NCI-H2171 (cell line): ENCODE results near the gene FAM83F.
"Not testable (repeated sequence)": the region's sequence is repeated elsewhere in the genome, so short reads cannot be mapped to it uniquely, and the experiment has no call there.

ENCODE experiments used
- DNase-seq: peaks from one replicate; lab custom pipeline; 2025; lab: John Stamatoyannopoulos, UW

FAM83F gene

GRCh38 chr22:39994566-39995392 lies at the start of gene FAM83F:
Gene FAM83F (plus strand): TSS chr22:39994954. CDS start chr22:39995043, 89 bp downstream.
- DNase-seq: peak; percentile 64

- no peak for DNase-seq
These were observed 48.6 kb upstream of the FAM83F start for GRCh38 chr22:39946126-39946502.

DNA sequence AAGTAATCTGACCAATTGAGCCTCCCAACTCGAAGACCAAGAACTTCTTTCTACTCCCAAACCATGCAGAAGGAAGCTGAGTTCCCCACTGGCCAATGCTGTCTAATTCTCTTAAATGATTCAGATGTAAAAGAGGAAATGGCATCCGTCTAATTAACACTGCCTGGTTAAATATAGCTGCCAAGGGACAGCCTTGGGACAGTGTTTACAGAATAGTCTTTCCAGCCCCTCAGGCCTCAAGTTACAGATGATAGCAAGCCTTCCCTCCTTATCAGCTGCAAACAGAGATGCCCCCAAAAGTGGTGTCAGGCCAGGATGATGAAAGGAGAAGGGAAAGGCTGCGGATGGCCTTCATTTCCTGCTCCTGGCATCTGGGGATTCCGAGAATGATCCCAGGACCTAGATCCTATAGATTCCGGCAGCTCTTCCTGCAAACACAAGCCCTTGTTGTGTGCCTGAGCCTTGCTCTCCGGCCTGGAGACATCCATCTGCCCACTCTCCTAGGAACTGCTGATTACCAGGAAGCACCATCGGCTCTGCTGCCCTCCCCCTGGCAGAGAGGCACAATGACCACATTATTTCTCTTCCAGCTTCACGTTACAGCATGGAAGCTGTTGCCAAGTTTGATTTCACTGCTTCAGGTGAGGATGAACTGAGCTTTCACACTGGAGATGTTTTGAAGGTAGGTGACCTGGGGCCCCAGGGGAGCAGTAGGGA lies 48.1 kb upstream of the FAM83F start:
- no peak for DNase-seq

DNA sequence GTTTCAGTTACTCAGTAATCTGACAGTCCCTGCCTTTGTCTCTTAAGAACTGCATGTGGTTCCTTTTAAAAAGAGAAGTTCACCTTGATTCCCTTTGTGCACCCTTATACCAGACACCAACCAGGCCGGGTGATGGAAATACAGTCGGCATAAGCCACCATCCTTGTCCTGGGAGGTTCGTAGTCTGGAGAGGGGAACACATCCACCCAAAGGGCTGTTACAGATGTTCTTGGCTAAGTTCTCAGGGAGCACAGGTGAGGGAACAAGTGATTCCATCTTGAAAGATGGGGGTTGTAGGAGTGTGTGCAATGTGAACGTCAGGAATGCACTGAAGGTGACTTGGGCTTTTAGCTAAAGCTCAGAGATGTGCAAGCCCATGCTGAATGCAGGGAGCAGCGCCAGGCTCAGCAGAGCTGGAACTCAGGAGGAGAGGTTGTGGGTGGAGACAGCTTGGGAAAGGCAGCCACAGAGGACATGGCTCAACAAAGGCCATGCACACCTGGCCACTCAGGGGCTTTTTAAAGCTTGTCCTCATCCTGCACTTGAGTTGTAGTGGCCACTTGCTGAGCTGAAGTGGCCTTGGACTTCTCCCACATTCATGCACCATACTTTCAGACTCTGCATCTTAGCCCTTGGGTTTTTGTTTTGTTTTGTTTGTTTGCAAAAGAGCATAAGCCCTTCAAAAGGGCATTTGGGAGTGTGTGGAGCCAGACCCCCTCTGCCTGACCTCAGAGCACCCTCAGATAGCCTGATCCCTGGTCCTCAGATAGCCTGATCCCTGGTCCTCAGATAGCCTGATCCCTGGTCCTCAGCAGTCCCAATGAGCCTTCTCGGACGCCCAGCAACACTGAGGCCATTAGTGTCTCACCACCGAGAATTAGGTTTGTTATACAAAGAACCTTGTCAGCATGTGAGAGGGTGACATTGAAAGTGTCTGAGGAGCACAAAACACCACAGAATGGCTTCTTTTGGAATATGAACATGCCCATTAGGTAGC lies 47.2 kb upstream of the FAM83F start:
- no peak for DNase-seq

DNA sequence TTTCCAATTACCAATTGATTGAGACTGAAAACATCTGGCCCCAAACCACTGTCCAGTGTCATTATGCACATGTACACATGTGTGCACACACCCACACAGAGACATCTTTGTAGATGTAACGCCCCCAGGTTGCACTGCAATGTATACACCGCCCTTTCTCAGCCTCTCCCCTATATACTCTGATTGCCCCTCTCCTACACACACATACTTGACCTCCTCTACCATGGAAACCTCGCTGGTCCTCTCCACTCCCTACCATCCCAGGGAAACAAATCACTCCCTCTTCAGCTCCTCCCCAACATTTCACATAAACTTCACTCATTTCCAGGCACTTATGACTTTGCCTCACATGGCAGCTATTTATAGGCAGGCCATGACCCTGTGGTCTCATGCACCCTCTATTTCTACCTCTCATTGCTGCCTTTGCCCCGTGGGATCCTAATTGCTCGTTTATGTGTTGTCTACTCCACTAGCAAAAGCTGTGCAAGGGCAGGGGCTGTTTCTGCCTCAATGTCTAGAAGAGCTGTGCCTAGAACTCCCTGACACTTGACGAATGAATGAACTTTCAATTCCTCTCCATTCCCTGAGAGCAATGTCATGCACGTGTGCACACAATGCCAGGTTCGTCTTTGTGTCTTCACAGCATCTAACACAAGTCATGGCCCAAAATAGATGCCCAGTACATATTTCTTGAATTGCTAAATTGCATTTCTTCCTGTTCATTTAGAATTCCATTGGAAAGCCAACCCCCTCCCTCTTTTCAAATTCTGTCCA lies 44.6 kb upstream of the FAM83F start:
- no peak for DNase-seq

GRCh38 chr22:39951603-39952293 lies 43.0 kb upstream of the FAM83F start:
- DNase-seq: not testable (repeated sequence)

DNA sequence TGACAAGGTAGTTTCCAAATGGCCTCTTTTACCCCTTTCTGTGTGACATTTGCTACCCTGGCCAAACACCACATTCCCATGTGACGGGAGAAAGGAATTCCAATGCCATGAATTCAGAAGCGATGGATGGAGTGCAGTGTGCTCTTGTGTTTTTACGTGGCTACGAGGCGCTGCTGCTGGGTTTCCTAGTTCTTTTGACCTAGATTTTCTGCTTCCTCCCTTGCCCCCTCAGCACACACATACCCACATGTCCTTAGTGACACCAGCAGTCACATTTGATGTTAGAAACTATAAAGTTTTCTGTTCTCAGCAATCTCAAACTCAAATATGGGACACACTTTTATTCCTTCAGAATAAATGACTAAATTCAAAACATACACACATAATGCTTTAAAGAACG lies 42.4 kb upstream of the FAM83F start:
- DNase-seq: no peak

DNA sequence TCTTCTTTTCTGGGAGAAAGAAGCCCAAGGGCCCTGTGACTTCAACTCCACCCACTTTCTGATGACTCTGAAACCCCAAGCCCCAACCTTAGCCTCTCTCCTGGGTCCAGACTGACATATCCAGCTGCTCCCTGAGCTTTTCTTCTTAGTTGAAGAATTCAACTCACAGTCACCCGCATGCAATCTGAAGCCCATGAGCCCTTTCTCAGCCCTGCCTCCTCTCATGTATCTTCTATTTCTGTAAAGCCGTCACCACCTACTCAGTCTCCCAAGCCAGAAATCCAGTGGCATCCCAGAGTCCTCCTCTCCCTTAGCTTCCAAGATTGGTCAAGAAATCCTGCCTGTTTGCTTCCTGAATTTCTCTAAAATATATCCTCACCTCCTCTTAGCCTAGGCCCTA lies 41.7 kb upstream of the FAM83F start:
- no peak for DNase-seq

DNA sequence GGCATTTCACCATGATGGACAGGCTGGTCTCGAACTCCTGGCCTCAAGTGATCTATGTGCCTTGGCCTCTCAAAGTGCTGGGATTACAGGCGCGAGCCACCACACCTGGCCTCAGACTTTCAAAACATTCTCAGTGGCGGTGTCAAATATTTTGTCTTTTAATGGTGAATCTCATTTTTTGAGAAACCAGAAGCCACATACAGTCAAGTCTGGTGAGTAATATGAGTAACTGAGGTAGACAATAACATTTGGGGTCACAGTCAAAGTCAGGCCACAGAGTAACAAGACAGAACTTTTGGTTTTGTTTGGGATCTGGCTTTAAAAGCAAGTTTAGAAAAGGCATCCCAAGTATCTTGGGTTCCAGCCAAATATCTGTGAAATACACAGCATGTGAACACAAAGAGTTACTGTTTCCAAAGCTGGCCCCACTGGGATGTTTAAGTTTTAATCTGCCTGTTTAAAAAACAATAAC lies 40.1 kb upstream of the FAM83F start:
- DNase-seq: no peak

DNA sequence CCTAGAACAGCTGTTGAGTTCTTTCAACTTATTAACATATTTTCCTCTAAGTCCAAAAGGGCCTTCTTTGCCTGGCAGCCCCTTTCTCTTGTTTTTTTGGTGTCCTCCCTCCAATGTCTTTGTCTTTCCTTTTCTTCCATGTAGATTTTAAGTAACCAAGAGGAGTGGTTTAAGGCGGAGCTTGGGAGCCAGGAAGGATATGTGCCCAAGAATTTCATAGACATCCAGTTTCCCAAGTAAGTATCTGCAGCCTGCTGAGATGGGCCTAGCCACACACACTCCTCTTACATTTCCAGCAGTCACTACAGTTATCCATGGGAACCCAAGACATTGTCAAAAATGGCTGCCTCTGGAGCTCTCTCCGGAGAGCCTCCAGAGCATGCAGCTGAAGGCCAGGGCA lies 39.1 kb upstream of the FAM83F start:
- no peak for DNase-seq

DNA sequence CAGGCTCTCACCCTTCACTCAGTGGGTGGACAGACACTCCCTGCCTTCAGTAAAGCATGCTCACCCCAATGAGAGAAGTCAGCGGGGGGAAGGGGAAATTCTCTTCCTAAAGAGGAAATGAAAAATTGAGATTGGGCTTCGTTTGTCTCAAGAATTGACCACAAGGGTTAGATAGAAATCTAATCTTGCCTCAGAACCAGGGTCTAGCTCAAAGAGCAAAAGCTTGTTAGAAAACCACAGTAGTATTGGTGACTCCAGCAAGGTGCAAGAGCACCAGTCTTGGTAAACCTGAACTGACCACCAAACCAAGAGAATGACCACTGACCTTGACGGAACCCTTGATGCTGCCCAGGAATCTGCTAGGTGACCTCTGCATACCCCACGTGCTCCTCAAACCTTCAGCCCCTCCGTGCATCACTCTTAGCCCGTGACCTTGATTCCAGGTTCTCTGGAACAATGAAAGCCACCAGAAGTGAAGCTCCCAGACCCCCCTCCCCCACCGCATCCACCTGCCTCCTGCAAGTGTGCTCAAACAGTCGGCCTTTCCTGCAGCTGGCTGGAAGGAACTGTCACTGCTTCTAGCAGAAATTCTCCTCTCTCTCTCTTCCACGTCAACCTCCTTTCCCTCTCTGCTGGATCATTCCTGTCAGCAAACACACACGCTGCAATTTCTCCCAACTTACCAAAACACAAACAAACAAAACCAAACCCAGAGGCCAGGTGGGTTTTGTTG lies 37.7 kb upstream of the FAM83F start:
- DNase-seq: no peak

DNA sequence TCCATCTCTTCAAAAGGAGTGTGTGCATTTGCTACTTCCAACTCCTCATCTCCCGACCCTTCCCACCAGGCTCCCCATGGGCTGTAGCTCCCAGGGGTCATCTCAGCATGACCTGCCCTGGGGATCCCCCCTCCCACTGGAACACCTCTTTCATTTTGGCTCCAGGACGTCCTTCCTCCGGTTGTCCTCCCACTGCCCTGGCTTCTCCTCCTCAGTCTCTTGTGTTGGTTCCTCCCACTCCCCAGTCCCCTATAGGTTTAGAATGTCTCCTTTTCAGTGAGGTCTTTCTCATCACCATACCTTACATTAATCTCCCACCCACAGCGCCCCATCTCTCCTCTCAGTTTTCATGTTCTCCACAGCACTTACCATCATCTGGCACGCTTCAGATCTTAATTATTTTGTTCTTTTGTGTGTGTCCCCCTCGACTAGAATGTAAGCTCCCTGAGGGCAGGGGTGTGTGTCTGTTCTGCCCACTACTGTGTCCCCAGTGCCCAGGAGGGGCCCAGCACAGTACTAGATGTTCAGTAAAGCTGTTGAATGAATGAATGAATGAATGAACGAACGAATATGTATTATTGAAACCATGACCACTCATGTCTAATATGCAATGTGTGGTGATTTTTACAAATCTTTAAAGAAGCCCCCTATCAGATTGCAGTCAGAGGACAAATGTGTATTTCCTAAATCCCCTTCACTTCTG lies 36.6 kb upstream of the FAM83F start:
- DNase-seq: no peak

- no peak for DNase-seq
These were observed 35.7 kb upstream of the FAM83F start for GRCh38 chr22:39958949-39959639.

GRCh38 chr22:39959640-39960447 lies 34.9 kb upstream of the FAM83F start, which contains the start of gene TMA7B:
Gene TMA7B (plus strand): TSS chr22:39960397. CDS start chr22:39964375, 3,978 bp downstream.
- no peak for DNase-seq

GRCh38 chr22:39960791-39961746 lies 33.7 kb upstream of the FAM83F start:
- no peak for DNase-seq

GRCh38 chr22:39962071-39962470 lies 32.7 kb upstream of the FAM83F start:
- DNase-seq: no peak

DNA sequence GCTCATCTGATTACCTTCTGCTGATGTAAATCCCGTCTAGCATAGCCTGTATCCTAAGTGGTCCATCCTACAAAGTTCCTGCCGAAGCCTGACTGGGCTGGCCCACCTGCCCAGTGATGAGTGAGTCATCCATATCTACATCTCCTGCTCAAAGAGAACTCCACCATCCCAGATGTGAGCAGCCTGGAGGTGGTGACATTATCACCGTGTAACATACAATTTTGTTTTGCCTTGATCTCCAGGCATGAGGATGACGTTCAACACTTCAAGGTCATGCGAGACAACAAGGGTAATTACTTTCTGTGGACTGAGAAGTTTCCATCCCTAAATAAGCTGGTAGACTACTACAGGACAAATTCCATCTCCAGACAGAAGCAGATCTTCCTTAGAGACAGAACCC lies 29.0 kb upstream of the FAM83F start:
- no peak for DNase-seq
